ENCODE data around the gene C19orf12. TPM values are rescaled to one million over a fixed set of nuclear protein-coding genes. Genes with fewer than 3 reads are reported as not detected.

C19orf12 gene
- total RNA-seq, 1 donor = 48.5 TPM

- Histone ChIP-seq H3K79me2 (ENCODE audit: insufficient read depth, low read length) (peaks cover 19% of the 10 kb centered on the region), H3K27ac (ENCODE audit: low read depth, low read length) (no peak overlapping the region), H3K9me3 (ENCODE audit: low read depth, low read length) (no peaks in the 10 kb centered on the region), H4K20me1 (ENCODE audit: insufficient read depth, low read length) (peaks cover 2% of the 10 kb centered on the region), H3K4me2 (ENCODE audit: insufficient read depth, low read length) (no peak overlapping the region), H3K4me1 (ENCODE audit: insufficient read depth, low read length) (no peaks in the 10 kb centered on the region), H3K36me3 (ENCODE audit: insufficient read depth, low read length) (peaks cover 44% of the 10 kb centered on the region), H3K27me3 (ENCODE audit: insufficient read depth, low read length) (no peaks in the 10 kb centered on the region), H3K4me3 (ENCODE audit: insufficient read depth, low read length) (no peak overlapping the region), H2AFZ (ENCODE audit: low read length) (no peak overlapping the region)
- peak; percentile 59 for DNase-seq (ENCODE audit: insufficient read length, low spot score, missing footprints)
- no peak for TF ChIP-seq CTCF (IDR thresholded peaks at IDR 0.05; ENCODE audit: extremely low read depth, low read depth, low read length)
Observed at GRCh38 chr19:29702161-29702962, 12.7 kb downstream of the C19orf12 start.

DNA sequence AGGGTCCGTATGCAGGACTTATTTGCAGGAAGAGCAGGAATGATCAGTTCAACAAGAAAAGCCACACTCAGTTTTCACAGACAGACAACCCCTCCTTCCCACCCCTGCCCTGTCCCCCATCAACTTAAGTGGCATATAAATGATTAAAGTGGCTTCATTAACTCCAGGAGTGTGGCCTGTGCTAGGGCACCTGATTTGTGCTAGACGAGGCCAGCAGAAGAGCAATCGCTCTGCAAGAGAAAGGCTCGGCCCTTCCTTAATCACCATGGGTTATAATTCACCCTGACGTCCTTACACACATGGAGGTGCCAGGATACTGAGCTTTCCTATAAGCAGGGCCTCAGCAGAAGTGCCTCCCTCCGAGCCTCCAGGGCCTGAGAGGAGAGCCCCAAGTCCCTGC lies 14.6 kb downstream of the C19orf12 start:
- DNase-seq (ENCODE audit: insufficient read length, low spot score, missing footprints) = peak; percentile 35
- Histone ChIP-seq H4K20me1 (ENCODE audit: insufficient read depth, low read length) (peaks cover 5% of the 10 kb centered on the region), H3K4me3 (ENCODE audit: insufficient read depth, low read length) (no peak overlapping the region), H2AFZ (ENCODE audit: low read length) (no peak overlapping the region), H3K4me1 (ENCODE audit: insufficient read depth, low read length) (no peaks in the 10 kb centered on the region), H3K27me3 (ENCODE audit: insufficient read depth, low read length) (no peaks in the 10 kb centered on the region), H3K36me3 (ENCODE audit: insufficient read depth, low read length) (peaks cover 29% of the 10 kb centered on the region), H3K9me3 (ENCODE audit: low read depth, low read length) (no peaks in the 10 kb centered on the region), H3K4me2 (ENCODE audit: insufficient read depth, low read length) (no peak overlapping the region), H3K79me2 (ENCODE audit: insufficient read depth, low read length) (peaks cover 4% of the 10 kb centered on the region), H3K27ac (ENCODE audit: low read depth, low read length) (no peak overlapping the region)
- TF ChIP-seq CTCF (IDR thresholded peaks at IDR 0.05; ENCODE audit: extremely low read depth, low read depth, low read length) = no peak

- H3K4me1 ChIP-seq (ENCODE audit: insufficient read depth, low read length) = no peaks in the 10 kb centered on the region
- peaks cover 23% of the 10 kb centered on the region for H3K36me3 ChIP-seq (ENCODE audit: insufficient read depth, low read length)
- no peaks in the 10 kb centered on the region for H3K27me3 ChIP-seq (ENCODE audit: insufficient read depth, low read length)
- no peaks in the 10 kb centered on the region for H3K9me3 ChIP-seq (ENCODE audit: low read depth, low read length)
- H4K20me1 ChIP-seq (ENCODE audit: insufficient read depth, low read length) = peaks cover 5% of the 10 kb centered on the region
- H2AFZ ChIP-seq (ENCODE audit: low read length) = no peak overlapping the region
- H3K79me2 ChIP-seq (ENCODE audit: insufficient read depth, low read length) = peaks cover 4% of the 10 kb centered on the region
- peak; percentile 26 for DNase-seq (ENCODE audit: insufficient read length, low spot score, missing footprints)
- no peak overlapping the region for H3K27ac ChIP-seq (ENCODE audit: low read depth, low read length)
- H3K4me2 ChIP-seq (ENCODE audit: insufficient read depth, low read length) = no peak overlapping the region
- no peak overlapping the region for H3K4me3 ChIP-seq (ENCODE audit: insufficient read depth, low read length)
- TF ChIP-seq CTCF (IDR thresholded peaks at IDR 0.05; ENCODE audit: extremely low read depth, low read depth, low read length) = no peak
Observed at GRCh38 chr19:29699861-29700260, 15.2 kb downstream of the C19orf12 start.

DNA sequence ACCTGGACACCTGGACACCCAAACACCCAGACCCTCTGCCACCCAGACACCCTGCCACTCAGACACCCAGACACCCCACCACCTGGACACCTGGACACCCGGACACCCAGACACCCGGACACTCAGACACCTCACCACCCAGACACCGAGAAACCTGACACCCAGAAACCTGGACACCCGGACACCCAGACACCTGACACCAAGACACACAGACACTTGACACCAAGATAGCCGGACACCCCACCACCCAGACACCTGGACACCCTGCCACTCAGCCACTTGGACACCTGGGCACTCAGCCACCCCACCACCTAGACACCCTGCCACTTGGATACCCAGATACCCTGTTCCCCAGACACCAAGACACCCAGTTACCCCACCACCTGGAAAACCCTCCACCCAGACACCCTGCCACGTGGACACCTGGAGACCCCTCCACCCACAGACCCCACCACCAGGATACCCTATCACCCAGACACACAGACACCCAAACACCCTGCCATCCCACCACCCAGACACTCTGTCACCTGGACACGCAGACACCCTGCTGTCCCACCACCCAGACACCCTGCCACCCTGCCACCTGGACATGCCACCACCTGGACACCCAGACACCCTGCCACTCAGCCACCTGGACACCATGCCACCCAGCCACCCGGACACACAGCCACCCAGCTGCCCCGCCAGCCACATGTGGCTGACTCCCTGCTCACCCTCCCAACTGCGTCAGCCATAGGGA lies 17.4 kb downstream of the C19orf12 start:
- peaks cover 11% of the 10 kb centered on the region for H3K36me3 ChIP-seq (ENCODE audit: insufficient read depth, low read length)
- TF ChIP-seq CTCF (IDR thresholded peaks at IDR 0.05; ENCODE audit: extremely low read depth, low read depth, low read length) = no peak
- DNase-seq (ENCODE audit: insufficient read length, low spot score, missing footprints) = peak; percentile 32

More for the DNA sequence above, 17.4 kb downstream of the C19orf12 start:
- Histone ChIP-seq H3K4me3 (ENCODE audit: insufficient read depth, low read length) (no peak overlapping the region), H3K4me1 (ENCODE audit: insufficient read depth, low read length) (no peaks in the 10 kb centered on the region), H4K20me1 (ENCODE audit: insufficient read depth, low read length) (peaks cover 5% of the 10 kb centered on the region), H3K4me2 (ENCODE audit: insufficient read depth, low read length) (no peak overlapping the region), H3K9me3 (ENCODE audit: low read depth, low read length) (no peaks in the 10 kb centered on the region), H3K27me3 (ENCODE audit: insufficient read depth, low read length) (no peaks in the 10 kb centered on the region), H3K27ac (ENCODE audit: low read depth, low read length) (no peak overlapping the region), H3K79me2 (ENCODE audit: insufficient read depth, low read length) (no peaks in the 10 kb centered on the region), H2AFZ (ENCODE audit: low read length) (no peak overlapping the region)
